ENCODE data around the gene C1orf226. TPM values are rescaled to one million over a fixed set of nuclear protein-coding genes. Genes with fewer than 3 reads are reported as not detected.

C1orf226 gene
- total and polyA plus RNA-seq, 2 of the 4 experiments (the other 2 are of a cell fraction), result under 0.01 to 0.10 TPM

GRCh38 chr1:162417650-162418049, 36.1 kb downstream of the C1orf226 start:
- Histone ChIP-seq H4K91ac (ENCODE audit: insufficient read depth, low read depth, low read length) (no peak overlapping the region), H2BK120ac (ENCODE audit: low read depth, low read length) (no peak overlapping the region), H4K8ac (ENCODE audit: low read depth in 2 of 2, low read length in 2 of 2) (no peak overlapping the region), H3K4ac (ENCODE audit: low read depth, low read length) (no peak overlapping the region), H3K23ac (ENCODE audit: low read depth, low read length) (no peak overlapping the region), H2AK5ac (ENCODE audit: low read depth, low read length) (no peak overlapping the region), H3K27ac (ENCODE audit: insufficient read depth, low read length) (no peak overlapping the region), H3K18ac (ENCODE audit: low read depth, low read length) (no peak overlapping the region), H3K14ac (replicated peaks; ENCODE audit: low read depth, low read length) (no peak overlapping the region), H2BK20ac (ENCODE audit: low read depth, low read length) (no peak overlapping the region), H3K79me1 (ENCODE audit: low read depth in 1 of 2, low read length in 2 of 2) (no peaks in the 10 kb centered on the region), H4K20me1 (ENCODE audit: insufficient read depth, low read length) (no peaks in the 10 kb centered on the region), H3K4me2 (ENCODE audit: low read depth, low read length) (no peak overlapping the region), H3K9me3 (ENCODE audit: control insufficient read depth, insufficient read depth, low read length) (no peaks in the 10 kb centered on the region), H2BK5ac (ENCODE audit: low read depth, low read length, poor library complexity, severe bottlenecking) (no peak overlapping the region), H3K27me3 (ENCODE audit: control insufficient read depth, insufficient read depth, low read length) (no peaks in the 10 kb centered on the region), H3K9me1 (ENCODE audit: insufficient read depth, low read length) (no peaks in the 10 kb centered on the region; the same call in 1 of the 2 replicates), H2AK9ac (replicated peaks; ENCODE audit: low read depth, low read length, poor library complexity) (no peak overlapping the region), H2AFZ (replicated peaks; ENCODE audit: low read length, poor library complexity) (no peak overlapping the region), H3K9ac (ENCODE audit: low read depth, low read length) (no peak overlapping the region), H3K4me1 (ENCODE audit: control insufficient read depth, insufficient read depth, low read length) (no peaks in the 10 kb centered on the region; the same call in 1 of the 2 replicates), H3K4me3 (ENCODE audit: insufficient read depth, low read depth, low read length) (no peak overlapping the region), H3K56ac (ENCODE audit: extremely low read depth, insufficient read depth, low read length) (no peak overlapping the region), H3K36me3 (ENCODE audit: control insufficient read depth, insufficient read depth, low read length) (no peaks in the 10 kb centered on the region), H2BK15ac (ENCODE audit: low read depth, low read length) (no peak overlapping the region), H4K5ac (ENCODE audit: low read depth, low read length) (no peak overlapping the region)
- in situ Hi-C loops (cut with MboI; ENCODE audit: low sequenced_read_pairs), result no loop called here
- no TSS peak for BruUV-seq (replicated peaks)
- intact Hi-C loops (cut with micrococcal nuclease), result no loop called here
- dilution Hi-C loops (cut with HindIII; ENCODE audit: low sequenced_read_pairs, unreplicated experiment), result no loop called here
- TF ChIP-seq ELK1 (IDR thresholded peaks at IDR 0.05; ENCODE audit: borderline replicate concordance, low read depth, low read length) (no peak), MAZ (IDR thresholded peaks at IDR 0.05; ENCODE audit: borderline replicate concordance, low read depth, low read length) (no peak), MXI1 (IDR thresholded peaks at IDR 0.05; ENCODE audit: borderline replicate concordance, low read depth, low read length) (no peak), RFX5 (IDR thresholded peaks at IDR 0.05; ENCODE audit: low read depth, low read length) (no peak), CEBPB (IDR thresholded peaks at IDR 0.05; ENCODE audit: low read depth, low read length) (no peak), RAD21 (IDR thresholded peaks at IDR 0.05; ENCODE audit: low read length) (no peak), CHD1 (IDR thresholded peaks at IDR 0.05; ENCODE audit: low read depth, low read length) (no peak), MAFK (IDR thresholded peaks at IDR 0.05; ENCODE audit: low read depth, low read length) (no peak), BHLHE40 (IDR thresholded peaks at IDR 0.05; ENCODE audit: low read depth, low read length) (no peak), NFE2L2 (IDR thresholded peaks at IDR 0.05; ENCODE audit: low read depth, low read length) (no peak), SMC3 (IDR thresholded peaks at IDR 0.05; ENCODE audit: low read depth, low read length) (no peak), FOS (IDR thresholded peaks at IDR 0.05; ENCODE audit: low read depth, low read length) (no peak)
- ATAC-seq (ENCODE audit: low read depth) (no peak), DNase-seq (no peak)
- ChIA-PET POLR2A (ENCODE audit: unreplicated experiment) (no interaction called here), CTCF (no interaction called here)
- WGBS, 2 experiments (ENCODE audit: extremely low coverage in 2 of 2, insufficient read length in 1 of 2), result no CpG with 5 or more reads among the region's 7 CpGs

All from IMR-90 (cell line).